Measurements from ENCODE around the gene HOXB4. TPM values are rescaled to one million over a fixed set of nuclear protein-coding genes. Genes with fewer than 3 reads are reported as not detected.
A peak's percentile ranks its signal among the peaks of the same experiment; 100 is the strongest.
"Not testable (repeated sequence)": the region's sequence is repeated elsewhere in the genome, so short reads cannot be mapped to it uniquely, and the experiment has no call there.

HOXB4 gene
- total and polyA plus RNA-seq, 5 experiments from 2014 or later, result 0.06 to 2.3 (median 0.95) TPM; not detected in 1

GRCh38 chr17:48535793-48536559 is 42.2 kb downstream of the HOXB4 start:
- peaks cover 0 to 11% (median 0%) of the 10 kb centered on the region in 5 donors for H3K27me3 Mint-ChIP-seq
- POLR2A ChIA-PET, result interaction anchor here (0.7 kb wide), 2 partner anchors 22 to 35 kb away, joined by 3 to 4 read pairs; no protein-coding TSS in a partner anchor
- H3K4me1 Mint-ChIP-seq, H3K4me3 Mint-ChIP-seq, H3K36me3 Mint-ChIP-seq, ATAC-seq, H3K27ac Mint-ChIP-seq, H3K9me3 Mint-ChIP-seq, DNase-seq: not testable (repeated sequence)

GRCh38 chr17:48532261-48532660 is 45.9 kb downstream of the HOXB4 start:
- no peak for DNase-seq
- Mint-ChIP-seq H3K27me3 (peaks cover 0 to 11% (median 2%) of the 10 kb centered on the region in 5 donors), H3K4me3 (no peak overlapping the region), H3K4me1 (peaks cover 0 to 5% (median 2%) of the 10 kb centered on the region in 4 donors), H3K36me3 (no peaks in the 10 kb centered on the region), H3K27ac (no peak overlapping the region), H3K9me3 (peaks cover 0 to 2% (median 0%) of the 10 kb centered on the region in 9 donors)
- ATAC-seq, result no peak
- POLR2A ChIA-PET, result interaction anchor here (0.7 kb wide), 1 partner anchor 9 kb away, joined by 3 read pairs; no protein-coding TSS in a partner anchor

GRCh38 chr17:48530887-48531272 is 47.3 kb downstream of the HOXB4 start, which contains the start of gene HOXB1:
Gene HOXB1, minus strand, starts transcription at chr17:48531011. Its CDS starts 107 bp downstream, at chr17:48530904.
- ATAC-seq (no peak), DNase-seq (no peak)
- peaks cover 2 to 14% (median 10%) of the 10 kb centered on the region in 4 donors for H3K4me1 Mint-ChIP-seq
- H3K27ac Mint-ChIP-seq, result no peak within 1 kb of the TSS
- H3K4me3 Mint-ChIP-seq, result no peak within 1 kb of the TSS
- peaks cover 9 to 18% (median 12%) of the 10 kb centered on the region in 5 donors for H3K27me3 Mint-ChIP-seq
- no peaks in the 10 kb centered on the region for H3K36me3 Mint-ChIP-seq
- POLR2A ChIA-PET, result interaction anchor here (0.5 kb wide), 1 partner anchor 11 kb away, joined by 7 read pairs; no protein-coding TSS in a partner anchor
- H3K9me3 Mint-ChIP-seq, result peaks cover 0 to 2% (median 0%) of the 10 kb centered on the region in 9 donors

GRCh38 chr17:48530208-48530886 is 47.8 kb downstream of the HOXB4 start:
- H3K27ac Mint-ChIP-seq, result no peak overlapping the region
- ATAC-seq, result no peak
- H3K4me1 Mint-ChIP-seq, result peaks cover 2 to 14% (median 11%) of the 10 kb centered on the region in 4 donors
- peaks cover 0 to 2% (median 0%) of the 10 kb centered on the region in 9 donors for H3K9me3 Mint-ChIP-seq
- POLR2A ChIA-PET, result no interaction called here
- peaks cover 13 to 23% (median 17%) of the 10 kb centered on the region in 5 donors for H3K27me3 Mint-ChIP-seq
- H3K4me3 Mint-ChIP-seq, result no peak overlapping the region
- no peaks in the 10 kb centered on the region for H3K36me3 Mint-ChIP-seq
- no peak for DNase-seq

GRCh38 chr17:48529683-48530009 is 48.5 kb downstream of the HOXB4 start:
- ATAC-seq (no peak), DNase-seq (no peak)
- Mint-ChIP-seq H3K9me3 (peaks cover 0 to 2% (median 0%) of the 10 kb centered on the region in 9 donors), H3K27me3 (peaks cover 15 to 26% (median 23%) of the 10 kb centered on the region in 5 donors), H3K4me1 (peaks cover 2 to 14% (median 11%) of the 10 kb centered on the region in 4 donors), H3K36me3 (no peaks in the 10 kb centered on the region), H3K27ac (no peak overlapping the region), H3K4me3 (no peak overlapping the region)
- POLR2A ChIA-PET, result no interaction called here

GRCh38 chr17:48528936-48529682 is 49.0 kb downstream of the HOXB4 start:
- Mint-ChIP-seq H3K27me3 (peaks cover 15 to 29% (median 29%) of the 10 kb centered on the region in 5 donors), H3K9me3 (peaks cover 0 to 2% (median 0%) of the 10 kb centered on the region in 9 donors), H3K4me1 (peaks cover 2 to 14% (median 11%) of the 10 kb centered on the region in 4 donors), H3K27ac (no peak overlapping the region), H3K4me3 (no peak overlapping the region), H3K36me3 (no peaks in the 10 kb centered on the region)
- POLR2A ChIA-PET, result interaction anchor here (1.8 kb wide), 1 partner anchor 16 kb away, joined by 4 read pairs; no protein-coding TSS in a partner anchor
- ATAC-seq (no peak), DNase-seq (no peak)

GRCh38 chr17:48528153-48528935 is 49.8 kb downstream of the HOXB4 start:
- POLR2A ChIA-PET, result interaction anchor here (0.6 to 1.8 kb wide), 2 partner anchors 15 to 30 kb away, joined by 3 to 4 read pairs; no protein-coding TSS in a partner anchor
- no peak for DNase-seq
- H3K4me1 Mint-ChIP-seq, result peaks cover 2 to 14% (median 11%) of the 10 kb centered on the region in 4 donors
- H3K4me3 Mint-ChIP-seq, result peak overlapping the region in 2 of 10 donors; percentile 20 to 28
- peaks cover 0 to 2% (median 0%) of the 10 kb centered on the region in 9 donors for H3K9me3 Mint-ChIP-seq
- no peaks in the 10 kb centered on the region for H3K36me3 Mint-ChIP-seq
- H3K27ac Mint-ChIP-seq, result peak overlapping the region in 1 of 10 donors; percentile 25
- H3K27me3 Mint-ChIP-seq, result peaks cover 16 to 37% (median 33%) of the 10 kb centered on the region in 5 donors
- no peak for ATAC-seq

GRCh38 chr17:48527547-48527932 is 50.6 kb downstream of the HOXB4 start:
- peak overlapping the region in 4 of 10 donors; percentile 38 to 50 (median 39) for H3K4me3 Mint-ChIP-seq
- peaks cover 0 to 2% (median 0%) of the 10 kb centered on the region in 9 donors for H3K9me3 Mint-ChIP-seq
- DNase-seq (no peak), ATAC-seq (no peak)
- H3K4me1 Mint-ChIP-seq, result peaks cover 2 to 14% (median 11%) of the 10 kb centered on the region in 4 donors
- peaks cover 21 to 45% (median 40%) of the 10 kb centered on the region in 5 donors for H3K27me3 Mint-ChIP-seq
- POLR2A ChIA-PET, result interaction anchor here (1.8 kb wide), 1 partner anchor 14 kb away, joined by 4 read pairs; no protein-coding TSS in a partner anchor
- H3K27ac Mint-ChIP-seq, result peak overlapping the region in 1 of 10 donors; percentile 45
- H3K36me3 Mint-ChIP-seq, result no peaks in the 10 kb centered on the region

- POLR2A ChIA-PET, result interaction anchor here (1.8 kb wide), 1 partner anchor 14 kb away, joined by 4 read pairs; no protein-coding TSS in a partner anchor
- peak; percentile 22 to 46 for ATAC-seq
- peaks cover 22 to 52% (median 43%) of the 10 kb centered on the region in 5 donors for H3K27me3 Mint-ChIP-seq
Measured at GRCh38 chr17:48526608-48527546, 51.3 kb downstream of the HOXB4 start.

More at GRCh38 chr17:48526608-48527546, 51.3 kb downstream of the HOXB4 start:
- peaks cover 0 to 2% (median 0%) of the 10 kb centered on the region in 9 donors for H3K9me3 Mint-ChIP-seq
- peak overlapping the region in 1 of 10 donors; percentile 45 for H3K27ac Mint-ChIP-seq
- DNase-seq, result no peak
- peaks cover 4 to 14% (median 11%) of the 10 kb centered on the region in 4 donors for H3K4me1 Mint-ChIP-seq
- peak overlapping the region in 7 of 10 donors; percentile 9 to 65 (median 25) for H3K4me3 Mint-ChIP-seq
- no peaks in the 10 kb centered on the region for H3K36me3 Mint-ChIP-seq
